Brain microvascular endothelial cell (primary cell): Measurements from ENCODE around the gene STX2.

Source experiments
- DNase-seq: peaks from one replicate; pipeline ENCODE4 v3.0.0-alpha.2; 2020
- H3K27ac ChIP-seq: fragments of 250-450 bp; sonication (Bioruptor Pico); 2 replicates; pipeline ENCODE4 v1.5.1; 2020; ENCODE audit warnings: mild to moderate bottlenecking, moderate library complexity
- H3K27me3 ChIP-seq: fragments of 250-450 bp; sonication (Bioruptor Pico); replicated peaks from 2 replicates; pipeline ENCODE4 v1.5.1; 2020; ENCODE audit warnings: mild to moderate bottlenecking
- H3K36me3 ChIP-seq: fragments of 250-450 bp; sonication (Bioruptor Pico); replicated peaks from 2 replicates; pipeline ENCODE4 v1.5.1; 2020; ENCODE audit warnings: mild to moderate bottlenecking
- H3K4me3 ChIP-seq: 2 replicates; pipeline ENCODE4 v1.5.1; 2011; ENCODE audit warnings: low read depth, mild to moderate bottlenecking, control low read depth, low read length, moderate library complexity
- CTCF ChIP-seq: IDR thresholded peaks from 2 replicates; pipeline ENCODE4 v1.5.1; 2011; ENCODE audit warnings: low read depth, mild to moderate bottlenecking, moderate library complexity, low read length, control low read depth, inconsistent platforms; ENCODE audit errors: missing control alignments
- in situ Hi-C: cut with HindIII; loops from 2 replicates; pipeline ENCODE4 v1.10.0; 2017; ENCODE audit warnings: low sequenced_read_pairs, low pct_ligation_motif_present

Gene STX2

GRCh38 chr12:130875193-130875592 is 36.1 kb upstream of the STX2 start:
- Histone ChIP-seq H3K27ac (no peak overlapping the region), H3K4me3 (no peak overlapping the region), H3K36me3 (peaks cover 46% of the 10 kb centered on the region), H3K27me3 (no peaks in the 10 kb centered on the region)
- no peak for DNase-seq
- in situ Hi-C loops, result no loop called here
- no peak for TF ChIP-seq CTCF

- TF ChIP-seq CTCF, result no peak
- in situ Hi-C loops, result no loop called here
- Histone ChIP-seq H3K36me3 (peaks cover 46% of the 10 kb centered on the region), H3K27ac (no peak overlapping the region), H3K27me3 (no peaks in the 10 kb centered on the region), H3K4me3 (no peak overlapping the region)
- no peak for DNase-seq
Measured at GRCh38 chr12:130874696-130875095, 35.6 kb upstream of the STX2 start.

- in situ Hi-C loops, result no loop called here
- no peak for DNase-seq
- H3K27ac ChIP-seq, result no peak overlapping the region
- no peaks in the 10 kb centered on the region for H3K27me3 ChIP-seq
- H3K36me3 ChIP-seq, result peaks cover 46% of the 10 kb centered on the region
- TF ChIP-seq CTCF, result no peak
- peak overlapping the region; percentile 83 for H3K4me3 ChIP-seq
Measured at GRCh38 chr12:130873825-130874224, 34.8 kb upstream of the STX2 start.

DNA sequence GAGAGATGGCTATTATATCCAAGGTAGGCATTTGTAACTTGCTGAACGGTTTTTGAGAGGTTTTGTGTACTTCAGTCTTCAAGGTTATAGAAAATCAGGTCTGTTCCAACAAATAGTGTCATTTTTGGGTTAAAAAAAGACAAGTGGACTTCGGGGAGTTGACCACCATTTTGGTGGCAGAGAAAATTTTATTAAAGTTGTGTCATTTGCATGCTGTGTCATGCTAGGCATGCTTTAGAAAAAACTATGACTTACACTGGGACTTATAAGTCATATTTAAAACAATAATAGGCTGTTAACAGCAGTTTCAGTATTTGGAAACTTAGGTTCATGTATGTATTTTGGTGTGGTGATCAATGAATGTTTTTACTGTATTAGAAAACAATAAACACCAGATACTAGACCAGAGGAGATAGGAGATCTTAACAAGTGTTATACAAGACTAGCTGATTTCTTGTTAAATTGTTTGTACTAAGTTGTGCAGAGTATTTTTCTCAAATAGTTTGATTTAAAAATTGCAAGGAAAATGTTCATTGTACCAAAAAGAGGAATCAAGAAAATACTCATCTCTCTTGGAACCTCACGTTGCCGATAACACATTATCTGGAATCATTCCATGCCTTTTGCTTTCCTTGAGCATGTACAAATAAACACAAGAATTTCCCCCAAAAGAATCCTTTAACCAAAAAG is 34.2 kb upstream of the STX2 start:
- H3K27ac ChIP-seq, result peak overlapping the region; percentile 79
- no peak for DNase-seq
- in situ Hi-C loops, result no loop called here
- TF ChIP-seq CTCF, result no peak
- H3K4me3 ChIP-seq, result peak overlapping the region; percentile 83
- peaks cover 46% of the 10 kb centered on the region for H3K36me3 ChIP-seq
- H3K27me3 ChIP-seq, result no peaks in the 10 kb centered on the region

GRCh38 chr12:130872179-130873096 is 33.4 kb upstream of the STX2 start:
- peak overlapping the region; percentile 79 for H3K27ac ChIP-seq
- no peaks in the 10 kb centered on the region for H3K27me3 ChIP-seq
- DNase-seq, result no peak
- in situ Hi-C loops, result no loop called here
- H3K36me3 ChIP-seq, result peaks cover 46% of the 10 kb centered on the region
- peak overlapping the region; percentile 83 for H3K4me3 ChIP-seq
- TF ChIP-seq CTCF, result no peak
